ENCODE data around the gene SWSAP1. TPM values are rescaled to one million over a fixed set of nuclear protein-coding genes. Genes with fewer than 3 reads are reported as not detected.

SWSAP1 gene
- total and polyA plus RNA-seq, 9 of the 15 experiments (the other 6 are each of a cell fraction or from before 2014, with no cell fraction given): 0.18 to 2.8 (median 1.7) TPM

DNA sequence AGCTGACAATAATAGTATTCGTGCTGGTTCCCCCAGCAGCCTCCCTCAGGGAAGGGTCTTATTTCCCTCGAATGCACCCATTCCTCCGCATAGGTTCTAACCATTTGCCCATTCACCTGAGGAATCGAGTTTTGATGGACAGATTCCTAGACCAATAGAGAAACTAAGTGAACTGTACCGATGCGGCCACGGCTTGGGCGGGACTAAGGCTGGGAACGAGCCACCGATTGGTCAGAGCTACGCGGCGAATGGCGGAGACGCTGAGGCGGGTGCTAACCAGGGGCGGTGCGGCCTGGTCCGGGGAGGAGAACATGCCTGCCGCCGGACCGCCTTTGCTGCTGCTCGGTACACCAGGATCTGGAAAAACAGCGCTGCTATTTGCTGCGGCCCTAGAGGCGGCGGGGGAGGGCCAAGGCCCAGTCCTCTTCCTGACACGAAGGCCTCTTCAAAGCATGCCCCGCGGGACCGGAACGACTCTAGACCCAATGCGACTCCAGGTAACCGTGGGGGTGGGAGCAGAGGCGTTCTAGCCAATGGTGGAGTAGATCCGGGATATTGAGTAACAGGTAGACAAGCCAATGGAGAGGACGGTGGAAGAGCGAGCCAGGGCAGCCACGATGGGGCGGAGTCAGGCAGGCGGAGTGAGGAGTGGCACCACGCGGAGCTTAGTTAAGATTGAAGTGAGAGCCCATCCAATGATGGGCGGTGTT is at the start of gene SWSAP1 (continued):
- TF ChIP-seq, protein P1, sequence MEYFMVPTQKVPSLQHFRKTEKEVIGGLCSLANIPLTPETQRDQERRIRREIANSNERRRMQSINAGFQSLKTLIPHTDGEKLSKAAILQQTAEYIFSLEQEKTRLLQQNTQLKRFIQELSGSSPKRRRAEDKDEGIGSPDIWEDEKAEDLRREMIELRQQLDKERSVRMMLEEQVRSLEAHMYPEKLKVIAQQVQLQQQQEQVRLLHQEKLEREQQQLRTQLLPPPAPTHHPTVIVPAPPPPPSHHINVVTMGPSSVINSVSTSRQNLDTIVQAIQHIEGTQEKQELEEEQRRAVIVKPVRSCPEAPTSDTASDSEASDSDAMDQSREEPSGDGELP (CRISPR knock-in tag; IDR thresholded peaks at IDR 0.05; ENCODE audit: borderline replicate concordance): peak; percentile 76; the same call in 1 of the 2 replicates
- TF ChIP-seq ZNF232 (CRISPR knock-in tag; IDR thresholded peaks at IDR 0.05): no peak
- TF ChIP-seq, protein P2, sequence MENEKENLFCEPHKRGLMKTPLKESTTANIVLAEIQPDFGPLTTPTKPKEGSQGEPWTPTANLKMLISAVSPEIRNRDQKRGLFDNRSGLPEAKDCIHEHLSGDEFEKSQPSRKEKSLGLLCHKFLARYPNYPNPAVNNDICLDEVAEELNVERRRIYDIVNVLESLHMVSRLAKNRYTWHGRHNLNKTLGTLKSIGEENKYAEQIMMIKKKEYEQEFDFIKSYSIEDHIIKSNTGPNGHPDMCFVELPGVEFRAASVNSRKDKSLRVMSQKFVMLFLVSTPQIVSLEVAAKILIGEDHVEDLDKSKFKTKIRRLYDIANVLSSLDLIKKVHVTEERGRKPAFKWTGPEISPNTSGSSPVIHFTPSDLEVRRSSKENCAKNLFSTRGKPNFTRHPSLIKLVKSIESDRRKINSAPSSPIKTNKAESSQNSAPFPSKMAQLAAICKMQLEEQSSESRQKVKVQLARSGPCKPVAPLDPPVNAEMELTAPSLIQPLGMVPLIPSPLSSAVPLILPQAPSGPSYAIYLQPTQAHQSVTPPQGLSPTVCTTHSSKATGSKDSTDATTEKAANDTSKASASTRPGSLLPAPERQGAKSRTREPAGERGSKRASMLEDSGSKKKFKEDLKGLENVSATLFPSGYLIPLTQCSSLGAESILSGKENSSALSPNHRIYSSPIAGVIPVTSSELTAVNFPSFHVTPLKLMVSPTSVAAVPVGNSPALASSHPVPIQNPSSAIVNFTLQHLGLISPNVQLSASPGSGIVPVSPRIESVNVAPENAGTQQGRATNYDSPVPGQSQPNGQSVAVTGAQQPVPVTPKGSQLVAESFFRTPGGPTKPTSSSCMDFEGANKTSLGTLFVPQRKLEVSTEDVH (IDR thresholded peaks at IDR 0.05; ENCODE audit: low read depth, partially characterized antibody): no peak
- TF ChIP-seq DPF2 (IDR thresholded peaks at IDR 0.05): no peak
- TF ChIP-seq POLR3A (IDR thresholded peaks at IDR 0.05; ENCODE audit: borderline replicate concordance, extremely low read depth, insufficient read depth, insufficient read length): no peak
- TF ChIP-seq BRD4 (IDR thresholded peaks at IDR 0.05): no peak
- TF ChIP-seq ZNF124 (CRISPR knock-in tag; IDR thresholded peaks at IDR 0.05): no peak
- no peak for TF ChIP-seq TCF7L2 (IDR thresholded peaks at IDR 0.05; ENCODE audit: low read depth, low read length)
- no peak for TF ChIP-seq IRF2 (CRISPR knock-in tag; IDR thresholded peaks at IDR 0.05)
- no peak for TF ChIP-seq ZKSCAN8 (CRISPR knock-in tag; IDR thresholded peaks at IDR 0.05)
- TF ChIP-seq, protein P3, sequence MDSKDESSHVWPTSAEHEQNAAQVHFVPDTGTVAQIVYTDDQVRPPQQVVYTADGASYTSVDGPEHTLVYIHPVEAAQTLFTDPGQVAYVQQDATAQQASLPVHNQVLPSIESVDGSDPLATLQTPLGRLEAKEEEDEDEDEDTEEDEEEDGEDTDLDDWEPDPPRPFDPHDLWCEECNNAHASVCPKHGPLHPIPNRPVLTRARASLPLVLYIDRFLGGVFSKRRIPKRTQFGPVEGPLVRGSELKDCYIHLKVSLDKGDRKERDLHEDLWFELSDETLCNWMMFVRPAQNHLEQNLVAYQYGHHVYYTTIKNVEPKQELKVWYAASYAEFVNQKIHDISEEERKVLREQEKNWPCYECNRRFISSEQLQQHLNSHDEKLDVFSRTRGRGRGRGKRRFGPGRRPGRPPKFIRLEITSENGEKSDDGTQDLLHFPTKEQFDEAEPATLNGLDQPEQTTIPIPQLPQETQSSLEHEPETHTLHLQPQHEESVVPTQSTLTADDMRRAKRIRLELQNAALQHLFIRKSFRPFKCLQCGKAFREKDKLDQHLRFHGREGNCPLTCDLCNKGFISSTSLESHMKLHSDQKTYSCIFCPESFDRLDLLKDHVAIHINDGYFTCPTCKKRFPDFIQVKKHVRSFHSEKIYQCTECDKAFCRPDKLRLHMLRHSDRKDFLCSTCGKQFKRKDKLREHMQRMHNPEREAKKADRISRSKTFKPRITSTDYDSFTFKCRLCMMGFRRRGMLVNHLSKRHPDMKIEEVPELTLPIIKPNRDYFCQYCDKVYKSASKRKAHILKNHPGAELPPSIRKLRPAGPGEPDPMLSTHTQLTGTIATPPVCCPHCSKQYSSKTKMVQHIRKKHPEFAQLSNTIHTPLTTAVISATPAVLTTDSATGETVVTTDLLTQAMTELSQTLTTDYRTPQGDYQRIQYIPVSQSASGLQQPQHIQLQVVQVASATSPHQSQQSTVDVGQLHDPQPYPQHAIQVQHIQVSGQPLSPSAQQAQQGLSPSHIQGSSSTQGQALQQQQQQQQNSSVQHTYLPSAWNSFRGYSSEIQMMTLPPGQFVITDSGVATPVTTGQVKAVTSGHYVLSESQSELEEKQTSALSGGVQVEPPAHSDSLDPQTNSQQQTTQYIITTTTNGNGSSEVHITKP (IDR thresholded peaks at IDR 0.05; ENCODE audit: partially characterized antibody): no peak
- no peak for TF ChIP-seq FOXJ2 (tag; IDR thresholded peaks at IDR 0.05)
- TF ChIP-seq CREM (IDR thresholded peaks at IDR 0.05; ENCODE audit: low read depth): peak; percentile 71
- peak; percentile 54 for TF ChIP-seq TAF1 (IDR thresholded peaks at IDR 0.05; ENCODE audit: control insufficient read depth, extremely low read depth, insufficient read depth, low read length, severe bottlenecking)
- peak; percentile 79 for TF ChIP-seq TBP (optimal IDR thresholded peaks at IDR 0.05; ENCODE audit: low read depth, low read length)
- TF ChIP-seq CBX2 (IDR thresholded peaks at IDR 0.05; ENCODE audit: insufficient read depth, low read length, poor library complexity, severe bottlenecking): no peak
- TF ChIP-seq, protein P4, sequence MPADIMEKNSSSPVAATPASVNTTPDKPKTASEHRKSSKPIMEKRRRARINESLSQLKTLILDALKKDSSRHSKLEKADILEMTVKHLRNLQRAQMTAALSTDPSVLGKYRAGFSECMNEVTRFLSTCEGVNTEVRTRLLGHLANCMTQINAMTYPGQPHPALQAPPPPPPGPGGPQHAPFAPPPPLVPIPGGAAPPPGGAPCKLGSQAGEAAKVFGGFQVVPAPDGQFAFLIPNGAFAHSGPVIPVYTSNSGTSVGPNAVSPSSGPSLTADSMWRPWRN (IDR thresholded peaks at IDR 0.05; ENCODE audit: low read depth): no peak
